ENCODE data around the gene TBX2.

TBX2 gene

GRCh38 chr17:61395983-61396585, 3.6 kb upstream of the TBX2 start:
- TF ChIP-seq, protein P1, sequence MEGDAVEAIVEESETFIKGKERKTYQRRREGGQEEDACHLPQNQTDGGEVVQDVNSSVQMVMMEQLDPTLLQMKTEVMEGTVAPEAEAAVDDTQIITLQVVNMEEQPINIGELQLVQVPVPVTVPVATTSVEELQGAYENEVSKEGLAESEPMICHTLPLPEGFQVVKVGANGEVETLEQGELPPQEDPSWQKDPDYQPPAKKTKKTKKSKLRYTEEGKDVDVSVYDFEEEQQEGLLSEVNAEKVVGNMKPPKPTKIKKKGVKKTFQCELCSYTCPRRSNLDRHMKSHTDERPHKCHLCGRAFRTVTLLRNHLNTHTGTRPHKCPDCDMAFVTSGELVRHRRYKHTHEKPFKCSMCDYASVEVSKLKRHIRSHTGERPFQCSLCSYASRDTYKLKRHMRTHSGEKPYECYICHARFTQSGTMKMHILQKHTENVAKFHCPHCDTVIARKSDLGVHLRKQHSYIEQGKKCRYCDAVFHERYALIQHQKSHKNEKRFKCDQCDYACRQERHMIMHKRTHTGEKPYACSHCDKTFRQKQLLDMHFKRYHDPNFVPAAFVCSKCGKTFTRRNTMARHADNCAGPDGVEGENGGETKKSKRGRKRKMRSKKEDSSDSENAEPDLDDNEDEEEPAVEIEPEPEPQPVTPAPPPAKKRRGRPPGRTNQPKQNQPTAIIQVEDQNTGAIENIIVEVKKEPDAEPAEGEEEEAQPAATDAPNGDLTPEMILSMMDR (conservative IDR thresholded peaks at IDR 0.05; ENCODE audit: low read depth, low read length) = no peak
- H3K79me2 ChIP-seq (ENCODE audit: insufficient read depth, low read depth) = no peaks in the 10 kb centered on the region
- no peak overlapping the region for H3K27ac ChIP-seq
- no peaks in the 10 kb centered on the region for H4K20me1 ChIP-seq (ENCODE audit: insufficient read depth)
- no peaks in the 10 kb centered on the region for H3K27me3 ChIP-seq (ENCODE audit: insufficient read depth, low read depth)
- H3K4me1 ChIP-seq (ENCODE audit: low read depth, poor library complexity, severe bottlenecking) = peaks cover 12% of the 10 kb centered on the region
- H2AFZ ChIP-seq (ENCODE audit: low read depth) = no peak overlapping the region
- H3K36me3 ChIP-seq (ENCODE audit: insufficient read depth) = no peaks in the 10 kb centered on the region
- H3K4me2 ChIP-seq = no peak overlapping the region
- no peak overlapping the region for H3K4me3 ChIP-seq (IDR thresholded peaks at IDR 0.05; ENCODE audit: insufficient read depth, low read depth, low read length)
- no peak overlapping the region for H3K9ac ChIP-seq

DNA sequence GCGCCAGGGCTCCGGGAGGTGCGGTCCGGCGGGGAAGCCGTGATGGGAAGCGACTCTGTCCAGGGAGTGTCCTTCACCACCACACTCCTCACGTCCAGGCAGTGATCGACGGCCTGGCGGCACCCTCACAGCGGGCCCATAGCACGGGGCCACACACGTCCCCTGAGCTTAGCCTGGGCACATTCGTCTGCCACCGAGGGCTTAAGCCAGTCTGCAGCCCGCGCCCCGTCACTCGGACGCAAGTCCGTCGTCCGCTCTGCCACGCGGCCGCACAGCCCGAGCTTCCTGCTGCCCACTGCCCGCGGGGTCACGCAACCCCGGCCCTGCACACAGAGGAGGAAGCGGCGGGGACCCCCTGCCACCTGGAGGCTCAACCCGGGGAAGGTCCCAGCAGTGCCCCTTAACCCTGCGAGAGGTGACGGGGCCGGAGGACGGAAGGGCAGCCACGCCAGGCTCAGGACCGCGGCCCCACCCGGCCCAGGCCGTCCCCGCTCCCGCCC, 3.0 kb upstream of the TBX2 start:
- Histone ChIP-seq H3K9ac (no peak overlapping the region), H3K4me2 (no peak overlapping the region), H3K79me2 (ENCODE audit: insufficient read depth, low read depth) (no peaks in the 10 kb centered on the region), H3K4me3 (IDR thresholded peaks at IDR 0.05; ENCODE audit: insufficient read depth, low read depth, low read length) (no peak overlapping the region), H3K4me1 (ENCODE audit: low read depth, poor library complexity, severe bottlenecking) (peaks cover 12% of the 10 kb centered on the region), H4K20me1 (ENCODE audit: insufficient read depth) (no peaks in the 10 kb centered on the region), H2AFZ (ENCODE audit: low read depth) (no peak overlapping the region), H3K27me3 (ENCODE audit: insufficient read depth, low read depth) (no peaks in the 10 kb centered on the region), H3K27ac (no peak overlapping the region), H3K36me3 (ENCODE audit: insufficient read depth) (no peaks in the 10 kb centered on the region)
- TF ChIP-seq, protein P1 (conservative IDR thresholded peaks at IDR 0.05; ENCODE audit: low read depth, low read length) = no peak

- Histone ChIP-seq H3K9ac (no peak overlapping the region), H4K20me1 (ENCODE audit: insufficient read depth) (no peaks in the 10 kb centered on the region), H3K4me2 (no peak overlapping the region)
These were observed 2.4 kb upstream of the TBX2 start for GRCh38 chr17:61397086-61397842.

DNA sequence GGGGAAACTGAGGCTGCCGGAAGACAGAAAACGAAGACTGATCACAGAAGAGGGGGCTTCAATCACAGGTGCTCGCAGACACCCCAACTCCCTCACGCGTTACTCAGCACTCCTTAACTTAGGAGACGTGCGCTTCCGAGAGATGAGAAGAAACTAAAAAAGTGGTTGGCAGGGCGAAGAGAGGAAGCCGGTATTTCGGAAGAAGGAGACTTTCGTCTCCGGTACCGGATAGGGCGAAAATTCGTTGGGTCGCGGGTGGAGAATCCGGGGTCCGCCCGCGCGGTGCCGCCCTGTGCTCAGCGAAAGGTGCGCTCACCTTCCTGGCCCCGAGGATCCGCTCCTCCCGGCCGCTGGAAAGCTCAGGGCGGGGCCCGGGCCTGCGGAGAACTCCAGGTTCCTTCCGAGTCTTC, 917 bp upstream of the TBX2 start:
- H3K27me3 ChIP-seq (ENCODE audit: insufficient read depth, low read depth) = no peaks in the 10 kb centered on the region; the same call in 1 of the 2 replicates
- TF ChIP-seq, protein P1 (conservative IDR thresholded peaks at IDR 0.05; ENCODE audit: low read depth, low read length) = no peak
- peak overlapping the region; percentile 82 for H3K9ac ChIP-seq
- peak overlapping the region; percentile 54 for H3K27ac ChIP-seq
- H2AFZ ChIP-seq (ENCODE audit: low read depth) = peak overlapping the region; percentile 82
- H3K79me2 ChIP-seq (ENCODE audit: insufficient read depth, low read depth) = no peaks in the 10 kb centered on the region
- H3K4me1 ChIP-seq (ENCODE audit: low read depth, poor library complexity, severe bottlenecking) = peaks cover 12% of the 10 kb centered on the region
- H3K36me3 ChIP-seq (ENCODE audit: insufficient read depth) = no peaks in the 10 kb centered on the region
- peak overlapping the region; percentile 86 for H3K4me2 ChIP-seq
- no peaks in the 10 kb centered on the region for H4K20me1 ChIP-seq (ENCODE audit: insufficient read depth)
- no peak overlapping the region for H3K4me3 ChIP-seq (IDR thresholded peaks at IDR 0.05; ENCODE audit: insufficient read depth, low read depth, low read length)

More at GRCh38 chr17:61397086-61397842, 2.4 kb upstream of the TBX2 start:
- Histone ChIP-seq H3K36me3 (ENCODE audit: insufficient read depth) (no peaks in the 10 kb centered on the region), H2AFZ (ENCODE audit: low read depth) (no peak overlapping the region), H3K4me1 (ENCODE audit: low read depth, poor library complexity, severe bottlenecking) (peaks cover 12% of the 10 kb centered on the region), H3K27me3 (ENCODE audit: insufficient read depth, low read depth) (no peaks in the 10 kb centered on the region), H3K27ac (no peak overlapping the region), H3K79me2 (ENCODE audit: insufficient read depth, low read depth) (no peaks in the 10 kb centered on the region), H3K4me3 (IDR thresholded peaks at IDR 0.05; ENCODE audit: insufficient read depth, low read depth, low read length) (no peak overlapping the region)
- TF ChIP-seq, protein P1 (conservative IDR thresholded peaks at IDR 0.05; ENCODE audit: low read depth, low read length) = no peak
